ENCODE measurements around the gene TEAD4.

Gene TEAD4

DNA sequence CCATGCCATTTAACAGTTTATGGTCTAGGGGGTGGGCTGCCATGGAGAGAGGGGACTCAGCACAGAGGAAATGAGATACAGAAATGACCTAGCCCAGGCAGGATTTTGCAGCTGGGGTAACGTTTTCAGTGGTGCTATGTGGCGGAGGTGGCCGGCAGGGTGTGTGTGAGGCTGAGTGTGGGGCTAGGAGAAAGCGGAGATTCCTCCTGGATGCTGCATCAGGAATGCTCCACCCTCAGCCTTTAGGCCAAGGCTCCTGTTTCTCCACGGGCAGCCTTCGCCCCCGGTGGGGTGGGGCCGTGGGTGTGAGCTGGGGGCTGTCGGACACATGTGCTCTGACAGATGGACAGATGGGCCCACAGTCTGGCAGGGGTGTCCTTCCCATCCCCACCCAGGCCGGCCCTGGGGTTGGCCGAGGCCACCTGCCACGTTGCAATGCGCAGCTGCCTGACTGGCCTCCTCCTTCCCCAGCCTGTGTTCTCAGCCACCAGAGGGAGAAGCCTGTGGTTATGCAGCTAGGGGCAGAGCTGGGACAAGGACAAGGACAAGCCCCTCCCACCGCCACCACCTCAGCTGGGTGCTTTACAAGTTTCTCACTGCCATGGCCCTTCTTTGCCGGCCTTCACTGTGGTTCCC, 44.3 kb downstream of the TEAD4 start:
- no peak for DNase-seq

DNA sequence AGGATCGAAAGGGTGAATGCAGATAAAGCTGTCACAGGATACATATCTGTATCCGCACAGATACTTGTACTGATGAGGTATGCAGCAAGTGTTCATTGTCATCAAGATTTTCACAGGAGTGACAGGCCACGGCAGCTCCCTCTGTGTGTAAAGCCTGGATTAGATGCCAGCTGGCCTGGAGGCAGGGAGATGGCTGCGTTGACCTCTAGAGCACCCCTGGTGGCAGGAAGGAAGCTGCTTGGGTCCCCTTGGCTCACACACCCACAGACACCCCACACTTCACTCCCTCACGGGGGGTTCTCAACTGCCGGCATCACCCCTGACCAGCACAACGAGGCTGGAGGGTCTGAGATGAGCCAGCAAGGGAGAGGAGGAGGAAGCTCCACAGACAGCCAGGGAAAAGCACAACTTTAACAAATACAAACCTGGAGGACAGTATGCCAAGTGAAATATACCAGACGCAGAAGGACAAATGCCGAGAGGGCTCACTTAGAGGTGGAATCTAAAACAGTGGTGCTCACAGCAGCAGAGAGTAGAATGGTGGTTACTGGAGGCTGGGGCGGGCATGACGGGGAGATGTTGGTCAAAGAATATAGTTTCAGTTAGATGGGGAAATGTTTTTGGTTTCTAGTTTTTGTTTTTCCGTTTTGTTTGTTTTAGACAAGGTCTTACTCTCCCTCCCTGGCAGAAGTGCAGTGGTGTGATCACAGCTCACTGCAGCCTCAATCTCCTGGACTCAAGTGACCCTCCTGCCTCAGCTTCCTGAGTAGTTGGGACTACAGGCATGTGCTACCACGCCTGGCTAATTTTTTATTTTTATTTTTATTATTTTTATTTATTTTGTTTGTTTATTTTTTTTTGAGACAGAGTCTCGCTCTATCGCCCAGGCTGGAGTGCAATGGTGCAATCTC, 45.7 kb downstream of the TEAD4 start:
- DNase-seq, result no peak

DNA sequence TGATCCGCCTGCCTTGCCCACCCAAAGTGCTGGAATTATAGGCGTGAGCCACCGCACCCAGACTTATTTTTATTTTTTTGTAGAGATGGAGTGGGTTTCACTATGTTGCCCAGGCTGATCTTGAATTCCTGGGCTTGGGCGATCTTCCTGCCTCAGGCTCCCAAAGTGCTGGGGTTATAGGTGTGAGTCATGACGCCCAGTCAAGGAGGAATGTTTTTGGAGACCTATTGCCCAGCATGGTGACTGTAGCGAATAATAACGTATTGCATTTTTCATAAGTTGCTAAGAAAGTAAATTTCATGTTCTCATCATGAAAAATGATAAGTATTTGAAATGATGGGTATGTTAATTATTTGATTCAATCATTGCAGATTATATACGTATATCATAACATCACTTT, 46.5 kb downstream of the TEAD4 start:
- DNase-seq, result no peak

DNA sequence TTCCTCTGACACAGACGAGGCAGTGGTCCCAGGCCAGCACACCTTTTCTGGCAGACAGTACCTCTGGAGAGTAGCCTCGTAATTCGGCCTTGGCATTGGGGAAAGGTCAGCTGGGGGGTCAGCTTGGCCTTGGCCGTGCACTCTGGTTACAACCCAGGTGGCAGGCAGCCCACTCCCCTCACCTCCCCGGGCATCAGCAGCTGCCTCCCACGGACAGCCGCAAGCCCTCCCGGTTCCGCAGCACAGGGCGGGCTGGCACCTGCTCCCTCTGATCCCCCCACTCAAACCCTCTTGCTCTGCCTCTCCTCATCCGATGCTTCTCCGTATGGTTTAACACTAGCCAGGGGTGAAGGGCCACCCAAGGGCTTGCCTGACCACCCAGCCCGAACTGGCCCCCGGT, 50.6 kb downstream of the TEAD4 start:
- no peak for DNase-seq

DNA sequence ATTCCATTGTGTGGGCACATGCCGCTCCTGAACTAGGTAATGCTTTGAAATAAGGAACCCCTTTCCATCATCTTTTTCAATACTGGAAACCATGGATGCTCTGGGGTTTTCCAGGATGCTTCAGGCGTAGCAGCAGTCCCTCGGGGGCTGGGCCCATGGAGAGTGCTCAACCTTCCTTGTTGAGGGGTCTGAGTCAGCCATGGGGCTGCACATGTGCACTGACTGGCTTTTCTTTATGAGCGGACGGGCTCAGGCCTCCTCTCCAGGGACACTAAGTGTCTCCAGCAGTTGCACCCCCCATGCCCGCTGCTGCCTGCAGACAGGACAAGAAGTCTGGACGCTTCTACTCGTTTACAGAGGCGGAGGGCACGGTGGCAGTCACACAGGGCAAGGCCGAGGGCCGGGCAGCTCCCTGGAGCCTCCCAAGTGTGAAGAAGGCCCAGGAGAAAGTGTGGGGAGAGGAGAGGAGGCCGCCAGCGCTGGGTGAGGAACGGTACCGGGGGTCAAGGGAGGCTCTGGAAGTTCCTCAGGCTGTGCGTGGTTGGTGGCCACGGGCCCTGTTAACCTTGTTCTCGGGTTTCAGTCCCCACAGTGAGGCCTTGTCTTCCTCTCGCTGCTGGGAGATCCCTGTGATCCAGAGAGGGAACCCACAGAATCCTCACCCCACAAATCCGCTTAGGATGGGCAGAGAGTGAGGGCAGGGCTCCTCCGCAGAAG, 51.2 kb downstream of the TEAD4 start:
- DNase-seq, result no peak

DNA sequence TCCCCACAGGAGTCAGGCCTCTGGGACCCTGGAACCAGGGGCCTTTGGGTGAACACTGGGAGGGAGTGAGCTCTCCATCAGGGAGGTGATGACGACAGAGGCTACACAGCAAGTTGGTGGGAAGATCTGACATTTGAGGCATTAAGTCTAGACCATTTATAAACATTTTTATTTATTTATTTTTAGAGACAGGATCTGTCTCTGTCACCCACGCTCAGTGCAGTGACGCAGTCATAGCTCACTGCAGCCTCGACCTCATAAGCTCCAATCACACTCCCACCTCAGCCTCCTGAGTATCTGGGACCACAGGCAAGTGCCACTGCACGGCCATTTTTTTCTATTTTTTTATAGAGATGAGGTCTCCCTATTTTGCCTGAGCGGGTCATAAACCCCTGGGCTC, 53.6 kb downstream of the TEAD4 start:
- DNase-seq, result no peak

- DNase-seq, result no peak
Measured at GRCh38 chr12:3014641-3015040, 55.4 kb downstream of the TEAD4 start.

DNA sequence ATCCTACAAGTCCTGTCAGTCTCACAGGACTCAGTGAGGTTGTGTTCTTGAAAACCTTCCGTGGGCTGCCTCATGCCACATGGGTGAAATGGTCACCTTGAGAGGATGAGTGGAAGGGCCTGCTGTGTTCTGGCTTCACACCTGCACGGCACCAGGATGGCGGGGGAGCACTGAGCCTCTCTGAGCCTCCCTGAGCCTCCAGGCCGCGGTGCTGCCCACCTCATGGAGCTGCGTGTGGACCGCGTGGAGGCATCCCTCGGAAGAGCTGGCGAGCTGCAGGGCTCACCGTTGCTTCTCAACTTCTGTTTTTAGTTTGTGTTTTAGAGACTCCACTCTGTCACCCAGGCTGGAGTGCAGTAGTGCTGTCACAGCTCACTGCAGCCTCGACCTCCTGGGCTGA, 56.2 kb downstream of the TEAD4 start:
- no peak for DNase-seq

- no peak for DNase-seq
Measured at GRCh38 chr12:3016191-3016590, 57.0 kb downstream of the TEAD4 start.

DNA sequence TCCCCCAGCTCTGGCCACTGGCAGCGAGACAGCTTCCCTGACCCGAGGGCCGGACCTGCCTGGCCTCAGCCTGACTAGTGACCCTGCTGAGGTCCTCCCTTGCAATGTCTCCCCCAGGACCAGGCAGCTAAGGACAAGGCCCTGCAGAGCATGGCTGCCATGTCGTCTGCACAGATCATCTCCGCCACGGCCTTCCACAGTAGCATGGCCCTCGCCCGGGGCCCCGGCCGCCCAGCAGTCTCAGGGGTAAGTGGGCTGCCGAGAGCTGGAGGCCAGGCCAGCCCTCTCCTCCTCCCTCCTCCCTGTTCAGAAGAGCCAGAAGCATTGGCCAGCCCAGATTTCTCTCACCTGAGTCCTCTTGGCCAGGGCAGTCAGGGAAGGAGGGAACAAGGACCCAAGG, 58.1 kb downstream of the TEAD4 start:
- DNase-seq, result no peak

- no peak for DNase-seq
Measured at GRCh38 chr12:3018284-3019004, 59.2 kb downstream of the TEAD4 start.

GRCh38 chr12:3019005-3019680, 59.9 kb downstream of the TEAD4 start:
- no peak for DNase-seq

GRCh38 chr12:3020399-3020798, 61.2 kb downstream of the TEAD4 start:
- DNase-seq, result no peak

- DNase-seq, result no peak
Measured at GRCh38 chr12:3020850-3021435, 61.7 kb downstream of the TEAD4 start.

- DNase-seq, result no peak
Measured at GRCh38 chr12:3022411-3022810, 63.2 kb downstream of the TEAD4 start.

DNA sequence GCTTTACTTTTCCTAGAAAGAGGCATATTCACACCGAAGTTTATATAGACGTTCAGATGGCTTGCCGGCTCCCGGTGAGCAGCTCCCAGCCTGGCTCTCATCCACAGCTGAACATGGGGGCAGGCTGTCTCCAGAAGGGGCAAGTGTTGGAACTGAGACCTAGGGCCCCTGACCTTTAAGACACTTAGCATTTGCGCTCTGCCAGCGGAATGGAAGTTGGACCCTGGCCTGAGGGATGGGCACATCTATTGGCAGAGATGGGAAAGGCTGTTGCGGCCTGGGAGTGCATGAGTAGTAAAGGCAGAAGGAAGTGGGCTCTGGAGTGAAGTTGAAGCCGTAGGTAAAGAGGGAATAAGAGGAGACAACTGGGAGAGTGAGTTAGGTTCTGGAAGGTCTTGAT, 63.8 kb downstream of the TEAD4 start:
- no peak for DNase-seq

GRCh38 chr12:3028108-3028507, 68.9 kb downstream of the TEAD4 start:
- DNase-seq, result no peak

DNA sequence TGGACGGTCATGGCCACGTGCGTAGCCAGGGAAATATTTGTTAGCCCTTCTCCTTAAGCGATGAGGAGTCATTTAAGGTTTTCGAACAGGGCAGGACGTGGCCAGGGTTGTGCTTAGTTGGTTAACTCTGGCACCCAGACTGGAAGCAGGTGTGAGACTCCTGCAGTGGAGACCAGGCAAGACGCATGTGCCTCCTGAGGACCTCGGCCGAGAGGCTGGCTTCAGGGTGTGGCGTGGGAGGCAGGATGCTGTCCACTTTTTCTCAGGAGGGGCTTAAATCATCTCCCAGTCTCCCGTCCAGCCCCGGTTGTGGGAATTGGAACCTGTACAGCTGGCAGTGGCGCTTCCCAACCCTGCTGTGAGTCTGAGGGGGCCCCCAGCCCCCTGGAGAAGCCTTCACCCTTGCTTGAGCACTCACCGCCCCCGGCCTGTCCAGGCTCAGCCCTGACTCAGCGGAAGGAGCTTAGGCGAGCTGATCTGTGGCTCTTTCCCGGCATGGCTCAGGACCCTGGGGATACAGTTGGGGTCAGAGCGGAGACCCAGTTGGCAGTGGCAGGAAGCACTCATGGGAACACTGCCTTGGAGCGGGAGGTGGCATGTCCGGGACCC, 71.7 kb downstream of the TEAD4 start:
- DNase-seq, result no peak

DNA sequence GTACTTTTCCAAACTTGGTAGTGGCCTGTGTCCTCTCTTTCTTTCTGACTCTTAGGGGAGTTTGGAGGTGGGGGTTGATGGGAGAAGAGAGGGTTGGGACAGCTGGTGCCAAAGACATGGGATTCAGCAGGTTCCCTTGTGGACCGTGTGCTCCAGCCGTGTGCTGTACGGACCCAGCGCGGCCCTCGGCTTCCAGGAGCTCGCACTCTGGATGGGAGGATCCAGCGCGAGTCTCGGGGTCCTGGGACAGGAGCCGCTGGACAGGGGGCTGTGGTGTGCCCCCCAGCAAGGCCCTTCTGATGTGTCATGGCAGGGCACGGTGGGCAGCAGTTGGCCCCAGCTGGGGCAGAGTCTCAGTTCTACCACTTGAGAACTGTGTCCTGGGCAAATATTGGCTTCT, 73.0 kb downstream of the TEAD4 start:
- no peak for DNase-seq

- DNase-seq, result no peak
Measured at GRCh38 chr12:3032770-3033538, 73.8 kb downstream of the TEAD4 start.

- DNase-seq, result no peak
Measured at GRCh38 chr12:3033539-3033867, 74.3 kb downstream of the TEAD4 start.
